ENCODE results near the gene NRXN3.

NRXN3 gene

GRCh38 chr14:79729731-79730130, 1559.6 kb downstream of the NRXN3 start:
- TF ChIP-seq CTCF (IDR thresholded peaks at IDR 0.05), result no peak

- TF ChIP-seq CTCF (IDR thresholded peaks at IDR 0.05), result no peak
Observed at GRCh38 chr14:79730196-79730595, 1560.0 kb downstream of the NRXN3 start.

GRCh38 chr14:79730953-79731352, 1560.8 kb downstream of the NRXN3 start:
- TF ChIP-seq CTCF (IDR thresholded peaks at IDR 0.05), result no peak

GRCh38 chr14:79732911-79733655, 1562.9 kb downstream of the NRXN3 start:
- TF ChIP-seq CTCF (IDR thresholded peaks at IDR 0.05), result no peak

- no peak for TF ChIP-seq CTCF (IDR thresholded peaks at IDR 0.05)
Observed at GRCh38 chr14:79734151-79734550, 1564.0 kb downstream of the NRXN3 start.

GRCh38 chr14:79734656-79735055, 1564.5 kb downstream of the NRXN3 start:
- no peak for TF ChIP-seq CTCF (IDR thresholded peaks at IDR 0.05)

GRCh38 chr14:79735121-79735520, 1564.9 kb downstream of the NRXN3 start:
- no peak for TF ChIP-seq CTCF (IDR thresholded peaks at IDR 0.05)

Data from LNCAP (cell line).